SK-N-SH (cell line): Measurements from ENCODE around the gene FASTKD3. TPM values are rescaled to one million over a fixed set of nuclear protein-coding genes. Genes with fewer than 3 reads are reported as not detected.

Experiments
- CTCF ChIA-PET: fragments of 300-600, 350-600 bp; formaldehyde crosslinking; extraction: SDS; loops from one replicate; lab custom pipeline; 2021; lab: Yijun Ruan, JAX
- POLR2A ChIA-PET: fragments of 350-600 bp; sonication (Branson Sonifier 250); formaldehyde crosslinking; extraction: SDS; loops from one replicate; lab custom pipeline; 2020; ENCODE audit warnings: antibody characterized with exemption, inconsistent platforms; lab: Yijun Ruan, JAX
- DNase-seq: peaks from one replicate; pipeline ENCODE4 v3.0.0; 2012
- H2AFZ ChIP-seq: fragments of 200-600 bp; sonication (generic); 2 replicates; pipeline ENCODE4 v1.8.1; 2016; ENCODE audit warnings: antibody characterized with exemption, mild to moderate bottlenecking, low read depth
- H3F3A ChIP-seq: fragments of 200-600 bp; sonication (generic); replicated peaks from 2 replicates; pipeline ENCODE3; 2016; ENCODE audit warnings: antibody characterized with exemption, mild to moderate bottlenecking; ENCODE audit not compliant: insufficient read depth
- H3K27ac ChIP-seq, 2 experiments: fragments of 200-500 bp in 1 of 2; fragments of 200-600 bp in 1 of 2; sonication (Bioruptor generic) in 1 of 2; sonication (generic), shearing (Covaris generic) in 1 of 2; 2 replicates each; pipeline versions ENCODE4 v1.5.1 to v1.6.1; 2014 to 2016; ENCODE audit warnings: low read depth in 2 of 2, inconsistent platforms in 1 of 2, low read length in 1 of 2, mild to moderate bottlenecking in 1 of 2, mixed read lengths in 1 of 2
- H3K27me3 ChIP-seq: fragments of 200-600 bp; sonication (generic), shearing (Covaris generic); 2 replicates; pipeline ENCODE4 v1.6.1; 2016; ENCODE audit warnings: mixed run types; ENCODE audit not compliant: insufficient read depth
- H3K36me3 ChIP-seq, 2 experiments: fragments of 200-500 bp in 1 of 2; fragments of 200-600 bp in 1 of 2; sonication (Bioruptor generic) in 1 of 2; sonication (generic) in 1 of 2; replicated peaks in 1 of 2; 2 replicates each; pipeline versions ENCODE3 to v1.5.1; 2014 to 2016; ENCODE audit warnings: low read length in 1 of 2, mild to moderate bottlenecking in 1 of 2; ENCODE audit not compliant: insufficient read depth in 2 of 2, control insufficient read depth in 1 of 2
- H3K4me1 ChIP-seq, 2 experiments: fragments of 200-500 bp in 1 of 2; fragments of 200-600 bp in 1 of 2; sonication (Bioruptor generic) in 1 of 2; sonication (generic), shearing (Covaris generic) in 1 of 2; 2 replicates each; pipeline versions ENCODE4 v1.5.1 to v1.6.1; 2014 to 2016; ENCODE audit warnings: low read depth in 1 of 2, low read length in 1 of 2, mixed run types in 1 of 2; ENCODE audit not compliant: insufficient read depth in 2 of 2, control insufficient read depth in 1 of 2
- H3K4me2 ChIP-seq: fragments of 200-600 bp; sonication (generic), shearing (Covaris generic); 2 replicates; pipeline ENCODE4 v1.6.1; 2017; ENCODE audit warnings: mixed run types
- H3K4me3 ChIP-seq, 2 experiments: fragments of 200-500 bp in 1 of 2; fragments of 200-600 bp in 1 of 2; sonication (Bioruptor generic) in 1 of 2; sonication (generic), shearing (Covaris generic) in 1 of 2; 2 replicates each; pipeline versions ENCODE4 v1.5.1 to v1.8.1; 2014 to 2016; ENCODE audit warnings: low read depth in 2 of 2, inconsistent platforms in 1 of 2, low read length in 1 of 2, mild to moderate bottlenecking in 1 of 2, mixed read lengths in 1 of 2, moderate library complexity in 1 of 2
- H3K79me2 ChIP-seq: fragments of 200-600 bp; sonication (generic); 2 replicates; pipeline ENCODE4 v1.8.1; 2017; ENCODE audit warnings: mild to moderate bottlenecking; ENCODE audit not compliant: insufficient read depth
- H3K9ac ChIP-seq: fragments of 200-600 bp; sonication (generic); 2 replicates; pipeline ENCODE4 v1.6.1; 2017; ENCODE audit warnings: mixed run types
- H3K9me2 ChIP-seq: fragments of 200-600 bp; sonication (generic); 2 replicates; pipeline ENCODE4 v1.6.1; 2017; ENCODE audit warnings: mixed run types
- H3K9me3 ChIP-seq: fragments of 200-600 bp; sonication (generic); 2 replicates; pipeline ENCODE4 v1.6.1; 2017; ENCODE audit warnings: mixed run types, mild to moderate bottlenecking, moderate library complexity
- H4K20me1 ChIP-seq: fragments of 200-600 bp; sonication (generic); 2 replicates; pipeline ENCODE4 v1.6.1; 2017; ENCODE audit warnings: mild to moderate bottlenecking, mixed run types; ENCODE audit not compliant: insufficient read depth
- CHD2 ChIP-seq: fragments of 150-350 bp; IDR thresholded peaks from 2 replicates; pipeline ENCODE4 v1.6.1; 2018; ENCODE audit warnings: low read length; ENCODE audit not compliant: partially characterized antibody
- EP300 ChIP-seq, 2 experiments: IDR thresholded peaks; 2 replicates each; pipeline versions ENCODE4 v1.4.0 to v1.6.1; 2012; ENCODE audit warnings: borderline replicate concordance in 1 of 2, low read depth in 1 of 2, low read length in 1 of 2
- FOSL2 ChIP-seq: IDR thresholded peaks from 2 replicates; pipeline ENCODE4 v1.4.0; 2012; ENCODE audit warnings: low read depth, mild to moderate bottlenecking, moderate library complexity, borderline replicate concordance
- FOXJ3 ChIP-seq: sonication (generic); formaldehyde crosslinking; IDR thresholded peaks from 2 replicates; pipeline ENCODE4 v1.5.1; 2020; ENCODE audit warnings: mild to moderate bottlenecking, missing genetic modification reagents
- FOXM1 ChIP-seq: IDR thresholded peaks from 2 replicates; pipeline ENCODE4 v1.4.0; 2012; ENCODE audit warnings: low read depth, mild to moderate bottlenecking
- GABPA ChIP-seq: IDR thresholded peaks from 2 replicates; pipeline ENCODE4 v1.4.0; 2012; ENCODE audit warnings: low read depth, mild to moderate bottlenecking
- GATA2 ChIP-seq: sonication (generic); formaldehyde crosslinking; IDR thresholded peaks from 2 replicates; pipeline ENCODE4 v1.5.0; 2020; ENCODE audit warnings: mild to moderate bottlenecking, missing genetic modification reagents
- MEF2A ChIP-seq: IDR thresholded peaks from 2 replicates; pipeline ENCODE4 v1.4.0; 2012; ENCODE audit warnings: low read depth, borderline replicate concordance
- PBX3 ChIP-seq: IDR thresholded peaks from 2 replicates; pipeline ENCODE4; 2012
- RCOR1 ChIP-seq: fragments of 150-350 bp; IDR thresholded peaks from 2 replicates; pipeline ENCODE4 v1.6.1; 2017; ENCODE audit warnings: antibody characterized with exemption, low read length
- RFX5 ChIP-seq: IDR thresholded peaks from 2 replicates; pipeline ENCODE4 v1.6.1; 2012; ENCODE audit warnings: mild to moderate bottlenecking, improper control_type of control experiment, low read length
- RXRA ChIP-seq: IDR thresholded peaks from 2 replicates; pipeline ENCODE4 v1.4.0; 2012; ENCODE audit warnings: low read depth, mild to moderate bottlenecking, borderline replicate concordance
- SIN3A ChIP-seq: IDR thresholded peaks from 2 replicates; pipeline ENCODE4 v1.6.1; 2012; ENCODE audit warnings: low read depth, mild to moderate bottlenecking, low read length, moderate library complexity, borderline replicate concordance
- TAF1 ChIP-seq: IDR thresholded peaks from 2 replicates; pipeline ENCODE4 v1.6.1; 2012; ENCODE audit warnings: low read depth, mild to moderate bottlenecking, low read length, moderate library complexity, borderline replicate concordance
- USF2 ChIP-seq: fragments of 150-350 bp; IDR thresholded peaks from 2 replicates; pipeline ENCODE4 v1.6.1; 2017; ENCODE audit warnings: antibody characterized with exemption, low read length, low read depth, borderline replicate concordance
- ZBTB33 ChIP-seq: IDR thresholded peaks from 2 replicates; pipeline ENCODE4 v1.4.0; 2012; ENCODE audit warnings: low read depth, borderline replicate concordance
- WGBS: methylation state at CpG from one replicate; pipeline ENCODE4 v1.1.6; 2017; ENCODE audit warnings: low lambda C conversion rate; 5-methylcytosine and 5-hydroxymethylcytosine counted together
- polyA plus RNA-seq, 3 experiments: library from polyadenylated mRNA; depleted of rRNA; stranded (reverse); fragments of >200 nt; gene quantifications; 2 replicates each; pipeline ENCODE4 v1.2.3, GENCODE V29; 2012
- TF ChIP-seq, protein P1 (sequence below): IDR thresholded peaks from 2 replicates; pipeline ENCODE4 v1.4.0; 2012; ENCODE audit warnings: low read depth, borderline replicate concordance
- TF ChIP-seq, protein P2 (sequence below): IDR thresholded peaks from 2 replicates; pipeline ENCODE4 v1.4.0; 2012; ENCODE audit warnings: low read depth

The FASTKD3 gene
- polyA plus RNA-seq, 1 of the 3 experiments (the other 2 are of a cell fraction): 5.4 TPM

DNA sequence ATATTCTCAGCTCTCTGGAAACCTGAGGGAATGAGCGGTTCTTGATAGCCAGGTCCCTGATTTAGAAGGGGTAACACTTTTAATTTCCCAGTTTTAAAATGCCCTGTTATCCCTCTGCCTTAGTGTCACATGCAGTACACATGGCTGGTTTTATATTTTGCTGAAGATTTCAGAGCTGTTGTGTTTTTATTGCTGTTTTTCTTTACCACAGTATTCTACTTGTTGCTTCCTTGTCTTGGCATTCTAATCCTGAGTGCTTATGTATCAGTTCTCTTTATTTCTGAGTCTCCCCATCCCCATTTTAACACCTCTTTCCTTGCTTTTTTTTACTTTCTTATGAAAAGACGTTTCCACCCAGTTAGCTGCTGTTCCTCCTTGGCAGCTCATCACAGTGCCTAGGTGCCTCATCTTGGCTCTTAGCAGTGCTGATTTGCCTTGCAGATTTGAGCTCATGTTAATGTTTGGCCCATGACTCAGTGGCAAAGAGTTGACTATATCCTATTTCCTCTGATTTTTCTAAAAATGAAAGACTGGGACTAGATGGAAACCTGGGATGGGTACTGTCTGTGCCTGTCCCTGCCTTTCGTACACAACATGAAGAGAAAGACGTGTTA lies 3.8 kb upstream of the FASTKD3 start:
- H2AFZ ChIP-seq: no peak overlapping the region
- POLR2A ChIA-PET: no interaction called here
- no peak for TF ChIP-seq EP300 (IDR thresholded peaks at IDR 0.05; ENCODE audit: borderline replicate concordance in 1 of 2, low read depth in 1 of 2, low read length in 1 of 2)
- TF ChIP-seq GABPA: no peak
- no peak for TF ChIP-seq MEF2A
- TF ChIP-seq RFX5: no peak
- no peak for TF ChIP-seq ZBTB33
- TF ChIP-seq FOXM1: no peak
- TF ChIP-seq USF2: no peak
- no peak for TF ChIP-seq TAF1
- TF ChIP-seq FOXJ3 (CRISPR knock-in tag): no peak
- no peak for TF ChIP-seq CHD2
- no peak for TF ChIP-seq SIN3A
- no peak for TF ChIP-seq PBX3
- no peak for TF ChIP-seq GATA2 (CRISPR knock-in tag)
- TF ChIP-seq, protein P1, sequence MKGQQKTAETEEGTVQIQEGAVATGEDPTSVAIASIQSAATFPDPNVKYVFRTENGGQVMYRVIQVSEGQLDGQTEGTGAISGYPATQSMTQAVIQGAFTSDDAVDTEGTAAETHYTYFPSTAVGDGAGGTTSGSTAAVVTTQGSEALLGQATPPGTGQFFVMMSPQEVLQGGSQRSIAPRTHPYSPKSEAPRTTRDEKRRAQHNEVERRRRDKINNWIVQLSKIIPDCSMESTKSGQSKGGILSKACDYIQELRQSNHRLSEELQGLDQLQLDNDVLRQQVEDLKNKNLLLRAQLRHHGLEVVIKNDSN: no peak
- TF ChIP-seq, protein P2, sequence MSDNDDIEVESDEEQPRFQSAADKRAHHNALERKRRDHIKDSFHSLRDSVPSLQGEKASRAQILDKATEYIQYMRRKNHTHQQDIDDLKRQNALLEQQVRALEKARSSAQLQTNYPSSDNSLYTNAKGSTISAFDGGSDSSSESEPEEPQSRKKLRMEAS: no peak
- no peak for TF ChIP-seq RCOR1
- no peak for TF ChIP-seq FOSL2
- TF ChIP-seq RXRA: no peak
- H3K4me1 ChIP-seq: peaks cover 0 to 11% of the 10 kb centered on the region in 2 experiments; a peak in 2 of 4 replicates
- no peaks in the 10 kb centered on the region for H3K27me3 ChIP-seq
- no peak overlapping the region for H3K4me2 ChIP-seq
- H3K9me2 ChIP-seq: no peaks in the 10 kb centered on the region
- CTCF ChIA-PET: interaction anchor here (1.1 to 4.3 kb wide), 2 partner anchors 14 to 15 kb away, joined by 4 to 21 read pairs; no protein-coding TSS in a partner anchor
- peaks cover 81% of the 10 kb centered on the region for H3K79me2 ChIP-seq
- no peak for DNase-seq
- H3K27ac ChIP-seq: no peak overlapping the region; a peak in 1 of 4 replicates
- WGBS: 87% methylated on average over 4 of the region's 4 CpGs
- no peak overlapping the region for H3K9ac ChIP-seq
- no peak overlapping the region for H3K4me3 ChIP-seq
- H3K9me3 ChIP-seq: no peaks in the 10 kb centered on the region
- no peaks in the 10 kb centered on the region for H3F3A ChIP-seq
- H3K36me3 ChIP-seq: peaks cover 30 to 57% of the 10 kb centered on the region in 2 experiments
- H4K20me1 ChIP-seq: peaks cover 20% of the 10 kb centered on the region
